SJCRH30 (cell line): Measurements from ENCODE around the gene TTBK1. TPM values are rescaled to one million over a fixed set of nuclear protein-coding genes. Genes with fewer than 3 reads are reported as not detected.
A peak's percentile ranks its signal among the peaks of the same experiment; 100 is the strongest.

Experiments used
- DNase-seq, 2 experiments: peaks; one replicate each; pipeline ENCODE4 v3.0.0-alpha.2; 2015 to 2020
- H3K27ac ChIP-seq: fragments of 250-450 bp; sonication (Bioruptor Pico); 2 replicates; pipeline ENCODE4 v1.5.1; 2020; ENCODE audit warnings: mild to moderate bottlenecking, moderate library complexity
- H3K27me3 ChIP-seq: fragments of 250-450 bp; sonication (Bioruptor Pico); 2 replicates; pipeline ENCODE4 v1.5.1; 2020; ENCODE audit warnings: mild to moderate bottlenecking, moderate library complexity
- H3K36me3 ChIP-seq: fragments of 250-450 bp; sonication (Bioruptor Pico); 2 replicates; pipeline ENCODE4 v1.5.1; 2020; ENCODE audit warnings: mild to moderate bottlenecking, moderate library complexity
- H3K4me1 ChIP-seq: fragments of 250-450 bp; sonication (Bioruptor Pico); 2 replicates; pipeline ENCODE4 v1.5.1; 2020; ENCODE audit warnings: mild to moderate bottlenecking, moderate library complexity
- H3K4me3 ChIP-seq: fragments of 250-450 bp; sonication (Bioruptor Pico); 2 replicates; pipeline ENCODE4 v1.5.1; 2020; ENCODE audit warnings: mild to moderate bottlenecking, moderate library complexity
- H3K9me3 ChIP-seq: fragments of 250-450 bp; sonication (Bioruptor Pico); replicated peaks from 2 replicates; pipeline ENCODE4 v1.5.1; 2020; ENCODE audit warnings: mild to moderate bottlenecking, moderate library complexity
- total RNA-seq: library from RNA; depleted of rRNA; stranded (reverse); fragments of >200 nt; shearing (Covaris generic); gene quantifications from 2 replicates; pipeline ENCODE4 v1.2.3, GENCODE V29; 2014

Gene TTBK1
- total RNA-seq, 1 experiment from 2014 or later, result not detected

- DNase-seq, result no peak
- Histone ChIP-seq H3K4me3 (no peak overlapping the region), H3K27me3 (peaks cover 3% of the 10 kb centered on the region; the same call in 1 of the 2 replicates), H3K27ac (no peak overlapping the region), H3K4me1 (no peaks in the 10 kb centered on the region), H3K9me3 (no peaks in the 10 kb centered on the region), H3K36me3 (no peaks in the 10 kb centered on the region)
These were observed 11.4 kb upstream of the TTBK1 start for GRCh38 chr6:43231735-43232450.

GRCh38 chr6:43235841-43236240 is 7.4 kb upstream of the TTBK1 start:
- Histone ChIP-seq H3K36me3 (no peaks in the 10 kb centered on the region), H3K27ac (no peak overlapping the region), H3K27me3 (peaks cover 8% of the 10 kb centered on the region; the same call in 1 of the 2 replicates), H3K4me1 (no peaks in the 10 kb centered on the region), H3K4me3 (no peak overlapping the region), H3K9me3 (no peaks in the 10 kb centered on the region)
- no peak for DNase-seq

GRCh38 chr6:43239054-43239453 is 4.2 kb upstream of the TTBK1 start:
- no peak overlapping the region for H3K4me3 ChIP-seq
- H3K9me3 ChIP-seq, result no peaks in the 10 kb centered on the region
- no peak for DNase-seq
- peaks cover 8% of the 10 kb centered on the region; the same call in 1 of the 2 replicates for H3K27me3 ChIP-seq
- no peaks in the 10 kb centered on the region for H3K4me1 ChIP-seq
- H3K27ac ChIP-seq, result no peak overlapping the region
- no peaks in the 10 kb centered on the region for H3K36me3 ChIP-seq

GRCh38 chr6:43240950-43241349 is 2.3 kb upstream of the TTBK1 start:
- Histone ChIP-seq H3K4me1 (no peaks in the 10 kb centered on the region), H3K36me3 (no peaks in the 10 kb centered on the region), H3K9me3 (no peaks in the 10 kb centered on the region), H3K27ac (no peak overlapping the region), H3K4me3 (no peak overlapping the region), H3K27me3 (peaks cover 13% of the 10 kb centered on the region)
- DNase-seq, result no peak

- H3K9me3 ChIP-seq, result no peaks in the 10 kb centered on the region
These were observed 1.8 kb upstream of the TTBK1 start for GRCh38 chr6:43241446-43241845.

GRCh38 chr6:43243664-43244321 is 512 bp downstream of the TTBK1 start:
- Histone ChIP-seq H3K36me3 (no peaks in the 10 kb centered on the region), H3K4me3 (no peak overlapping the region), H3K9me3 (no peaks in the 10 kb centered on the region), H3K4me1 (no peaks in the 10 kb centered on the region), H3K27ac (no peak overlapping the region), H3K27me3 (peaks cover 11% of the 10 kb centered on the region)
- no peak for DNase-seq

More at GRCh38 chr6:43241446-43241845, 1.8 kb upstream of the TTBK1 start:
- H3K36me3 ChIP-seq, result no peaks in the 10 kb centered on the region
- H3K4me1 ChIP-seq, result no peaks in the 10 kb centered on the region
- H3K27ac ChIP-seq, result no peak overlapping the region
- DNase-seq, result no peak
- H3K27me3 ChIP-seq, result peaks cover 10% of the 10 kb centered on the region; the same call in 1 of the 2 replicates
- H3K4me3 ChIP-seq, result no peak overlapping the region

- H3K27ac ChIP-seq, result no peak overlapping the region
- peaks cover 23% of the 10 kb centered on the region for H3K27me3 ChIP-seq
- H3K9me3 ChIP-seq, result no peaks in the 10 kb centered on the region
- H3K4me1 ChIP-seq, result no peaks in the 10 kb centered on the region; the same call in 1 of the 2 replicates
- H3K36me3 ChIP-seq, result no peaks in the 10 kb centered on the region
- DNase-seq, result peak; percentile 27 to 39
- peak overlapping the region; percentile 43 for H3K4me3 ChIP-seq
These were observed 3.2 kb downstream of the TTBK1 start for GRCh38 chr6:43246301-43247113.

GRCh38 chr6:43247114-43247999 is 4.1 kb downstream of the TTBK1 start:
- H3K27ac ChIP-seq, result no peak overlapping the region
- H3K27me3 ChIP-seq, result peaks cover 27% of the 10 kb centered on the region
- H3K4me1 ChIP-seq, result no peaks in the 10 kb centered on the region; the same call in 1 of the 2 replicates
- no peaks in the 10 kb centered on the region for H3K9me3 ChIP-seq
- peak overlapping the region; percentile 43 for H3K4me3 ChIP-seq
- DNase-seq, result peak; percentile 51 to 68
- no peaks in the 10 kb centered on the region for H3K36me3 ChIP-seq

- Histone ChIP-seq H3K27ac (no peak overlapping the region), H3K27me3 (peaks cover 27% of the 10 kb centered on the region), H3K36me3 (no peaks in the 10 kb centered on the region), H3K4me1 (no peaks in the 10 kb centered on the region; the same call in 1 of the 2 replicates), H3K9me3 (no peaks in the 10 kb centered on the region), H3K4me3 (no peak overlapping the region)
- DNase-seq, result no peak
These were observed 4.8 kb downstream of the TTBK1 start for GRCh38 chr6:43248101-43248500.

- DNase-seq, result no peak
- H3K4me1 ChIP-seq, result no peaks in the 10 kb centered on the region; the same call in 1 of the 2 replicates
- no peak overlapping the region for H3K27ac ChIP-seq
- no peak overlapping the region for H3K4me3 ChIP-seq
- H3K9me3 ChIP-seq, result no peaks in the 10 kb centered on the region
- H3K27me3 ChIP-seq, result peaks cover 27% of the 10 kb centered on the region
- no peaks in the 10 kb centered on the region for H3K36me3 ChIP-seq
These were observed 5.5 kb downstream of the TTBK1 start for GRCh38 chr6:43248791-43249190.

- Histone ChIP-seq H3K4me1 (no peaks in the 10 kb centered on the region; the same call in 1 of the 2 replicates), H3K36me3 (no peaks in the 10 kb centered on the region), H3K27me3 (peaks cover 22% of the 10 kb centered on the region), H3K9me3 (no peaks in the 10 kb centered on the region), H3K27ac (no peak overlapping the region), H3K4me3 (no peak overlapping the region)
- DNase-seq, result no peak
These were observed 7.7 kb downstream of the TTBK1 start for GRCh38 chr6:43250992-43251373.

- DNase-seq, result no peak
- H3K27me3 ChIP-seq, result peaks cover 25% of the 10 kb centered on the region
These were observed 10.1 kb downstream of the TTBK1 start for GRCh38 chr6:43253401-43253800.

GRCh38 chr6:43254138-43254817 is 11.0 kb downstream of the TTBK1 start:
- H3K27ac ChIP-seq, result no peak overlapping the region
- no peaks in the 10 kb centered on the region for H3K9me3 ChIP-seq
- H3K4me1 ChIP-seq, result no peaks in the 10 kb centered on the region; the same call in 1 of the 2 replicates
- H3K4me3 ChIP-seq, result no peak overlapping the region
- DNase-seq, result no peak
- peaks cover 21% of the 10 kb centered on the region for H3K27me3 ChIP-seq
- H3K36me3 ChIP-seq, result no peaks in the 10 kb centered on the region

More at GRCh38 chr6:43253401-43253800, 10.1 kb downstream of the TTBK1 start:
- no peak overlapping the region for H3K27ac ChIP-seq
- no peak overlapping the region for H3K4me3 ChIP-seq
- H3K9me3 ChIP-seq, result no peaks in the 10 kb centered on the region
- H3K36me3 ChIP-seq, result no peaks in the 10 kb centered on the region
- no peaks in the 10 kb centered on the region; the same call in 1 of the 2 replicates for H3K4me1 ChIP-seq
